Stimulated activated CD4-positive, alpha-beta T cell treated with anti-CD3 and anti-CD28 coated beads, Interleukin-4, amount 100 ng/mL, for 24 hours (primary cell): Measurements from ENCODE around the gene PPP2R2B.

Experiments used
- DNase-seq: peaks from one replicate; pipeline ENCODE4 v3.0.0-alpha.2; 2020

Gene PPP2R2B

GRCh38 chr5:146878476-146879172 is at the start of gene PPP2R2B:
Gene PPP2R2B (minus strand): TSS chr5:146878757.
- peak; percentile 56 for DNase-seq

GRCh38 chr5:146924132-146924531 is 45.6 kb upstream of the PPP2R2B start:
- DNase-seq, result no peak

- no peak for DNase-seq
Measured at GRCh38 chr5:146921225-146921624, 42.7 kb upstream of the PPP2R2B start.

GRCh38 chr5:146920351-146920881 is 41.9 kb upstream of the PPP2R2B start:
- DNase-seq, result no peak

GRCh38 chr5:146919304-146919703 is 40.7 kb upstream of the PPP2R2B start:
- DNase-seq, result no peak

- DNase-seq, result no peak
Measured at GRCh38 chr5:146917931-146918330, 39.4 kb upstream of the PPP2R2B start.

GRCh38 chr5:146912874-146913273 is 34.3 kb upstream of the PPP2R2B start:
- DNase-seq, result no peak

GRCh38 chr5:146910239-146910638 is 31.7 kb upstream of the PPP2R2B start:
- no peak for DNase-seq

GRCh38 chr5:146909255-146910068 is 30.9 kb upstream of the PPP2R2B start:
- no peak for DNase-seq

GRCh38 chr5:146906803-146907202 is 28.2 kb upstream of the PPP2R2B start:
- no peak for DNase-seq

GRCh38 chr5:146904890-146905289 is 26.3 kb upstream of the PPP2R2B start:
- DNase-seq, result no peak

- no peak for DNase-seq
Measured at GRCh38 chr5:146903789-146904188, 25.2 kb upstream of the PPP2R2B start.

- no peak for DNase-seq
Measured at GRCh38 chr5:146902471-146902870, 23.9 kb upstream of the PPP2R2B start.

GRCh38 chr5:146897061-146897460 is 18.5 kb upstream of the PPP2R2B start:
- DNase-seq, result no peak

GRCh38 chr5:146894753-146895521 is 16.4 kb upstream of the PPP2R2B start:
- no peak for DNase-seq

- no peak for DNase-seq
Measured at GRCh38 chr5:146893991-146894390, 15.4 kb upstream of the PPP2R2B start.

- DNase-seq, result no peak
Measured at GRCh38 chr5:146892231-146892630, 13.7 kb upstream of the PPP2R2B start.

- DNase-seq, result no peak
Measured at GRCh38 chr5:146891511-146891910, 13.0 kb upstream of the PPP2R2B start.

GRCh38 chr5:146890731-146891440 is 12.3 kb upstream of the PPP2R2B start:
- no peak for DNase-seq

- no peak for DNase-seq
Measured at GRCh38 chr5:146890066-146890465, 11.5 kb upstream of the PPP2R2B start.

- no peak for DNase-seq
Measured at GRCh38 chr5:146889169-146889568, 10.6 kb upstream of the PPP2R2B start.

GRCh38 chr5:146888351-146888978 is 9.9 kb upstream of the PPP2R2B start:
- no peak for DNase-seq
